Measurements from ENCODE around the gene CRLF2.
"Not testable (repeated sequence)": the region's sequence is repeated elsewhere in the genome, so short reads cannot be mapped to it uniquely, and the experiment has no call there.

Gene CRLF2

GRCh38 chrX:1244164-1245076, 32.0 kb upstream of the CRLF2 start:
- H3K27ac ChIP-seq: no peak overlapping the region
- TF ChIP-seq, protein P1, sequence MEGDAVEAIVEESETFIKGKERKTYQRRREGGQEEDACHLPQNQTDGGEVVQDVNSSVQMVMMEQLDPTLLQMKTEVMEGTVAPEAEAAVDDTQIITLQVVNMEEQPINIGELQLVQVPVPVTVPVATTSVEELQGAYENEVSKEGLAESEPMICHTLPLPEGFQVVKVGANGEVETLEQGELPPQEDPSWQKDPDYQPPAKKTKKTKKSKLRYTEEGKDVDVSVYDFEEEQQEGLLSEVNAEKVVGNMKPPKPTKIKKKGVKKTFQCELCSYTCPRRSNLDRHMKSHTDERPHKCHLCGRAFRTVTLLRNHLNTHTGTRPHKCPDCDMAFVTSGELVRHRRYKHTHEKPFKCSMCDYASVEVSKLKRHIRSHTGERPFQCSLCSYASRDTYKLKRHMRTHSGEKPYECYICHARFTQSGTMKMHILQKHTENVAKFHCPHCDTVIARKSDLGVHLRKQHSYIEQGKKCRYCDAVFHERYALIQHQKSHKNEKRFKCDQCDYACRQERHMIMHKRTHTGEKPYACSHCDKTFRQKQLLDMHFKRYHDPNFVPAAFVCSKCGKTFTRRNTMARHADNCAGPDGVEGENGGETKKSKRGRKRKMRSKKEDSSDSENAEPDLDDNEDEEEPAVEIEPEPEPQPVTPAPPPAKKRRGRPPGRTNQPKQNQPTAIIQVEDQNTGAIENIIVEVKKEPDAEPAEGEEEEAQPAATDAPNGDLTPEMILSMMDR (conservative IDR thresholded peaks at IDR 0.05): peak; percentile 25; the same call in 1 of the 2 replicates

DNA sequence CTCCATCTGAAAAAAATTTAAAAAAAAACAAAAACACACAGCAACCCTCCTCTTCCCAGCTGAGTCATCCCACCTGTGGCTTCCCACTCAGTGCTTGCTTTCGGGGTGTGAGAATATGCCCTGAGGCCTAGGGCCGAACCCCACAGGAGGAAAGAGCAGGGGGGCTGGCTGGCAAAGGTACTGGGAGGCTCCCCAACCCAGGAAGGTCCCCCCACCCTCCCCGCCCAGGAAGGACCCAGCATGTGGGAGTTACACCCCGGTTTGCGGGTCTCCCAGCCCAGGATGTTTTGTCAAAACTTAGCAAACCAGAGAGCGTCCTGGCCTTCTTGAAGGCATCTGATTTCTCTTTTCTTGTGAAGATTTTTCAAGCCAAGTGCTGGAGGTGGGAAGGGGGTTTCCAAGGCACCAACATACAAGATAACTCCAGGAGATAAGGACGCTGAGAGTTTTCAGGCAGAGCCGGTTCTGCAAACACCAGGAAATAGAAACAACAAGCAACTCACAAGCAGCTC, 30.5 kb upstream of the CRLF2 start:
- H3K27ac ChIP-seq: no peak overlapping the region
- TF ChIP-seq, protein P1 (conservative IDR thresholded peaks at IDR 0.05): no peak

- H3K27ac ChIP-seq: not testable (repeated sequence)
These were observed 28.1 kb upstream of the CRLF2 start for GRCh38 chrX:1240551-1240950.

- TF ChIP-seq, protein P1 (conservative IDR thresholded peaks at IDR 0.05): no peak
- no peak overlapping the region for H3K27ac ChIP-seq
These were observed 27.3 kb upstream of the CRLF2 start for GRCh38 chrX:1239681-1240142.

GRCh38 chrX:1231850-1232465, 19.5 kb upstream of the CRLF2 start:
- TF ChIP-seq, protein P1 (conservative IDR thresholded peaks at IDR 0.05): no peak
- H3K27ac ChIP-seq: no peak overlapping the region

- H3K27ac ChIP-seq: not testable (repeated sequence)
These were observed 15.7 kb upstream of the CRLF2 start for GRCh38 chrX:1228101-1228500.

DNA sequence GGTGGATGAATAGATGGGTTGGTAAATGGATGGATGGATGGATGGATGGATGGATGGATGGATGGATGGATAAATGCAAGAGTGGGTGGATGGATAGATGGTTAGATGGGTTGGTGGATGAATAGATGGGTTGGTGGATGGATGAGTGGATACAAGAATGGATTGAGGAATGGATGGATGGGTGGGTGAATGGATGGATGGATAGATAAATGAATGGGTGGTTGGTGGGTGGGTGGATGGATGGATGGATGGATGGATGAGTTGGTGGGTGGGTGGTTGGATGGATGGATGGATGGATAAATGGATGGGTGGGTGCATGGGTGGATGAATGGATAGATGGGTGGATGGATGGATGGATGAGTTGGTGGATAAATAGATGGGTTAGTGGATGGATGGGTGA, 13.8 kb upstream of the CRLF2 start:
- TF ChIP-seq, protein P1 (conservative IDR thresholded peaks at IDR 0.05): no peak
- H3K27ac ChIP-seq: no peak overlapping the region

DNA sequence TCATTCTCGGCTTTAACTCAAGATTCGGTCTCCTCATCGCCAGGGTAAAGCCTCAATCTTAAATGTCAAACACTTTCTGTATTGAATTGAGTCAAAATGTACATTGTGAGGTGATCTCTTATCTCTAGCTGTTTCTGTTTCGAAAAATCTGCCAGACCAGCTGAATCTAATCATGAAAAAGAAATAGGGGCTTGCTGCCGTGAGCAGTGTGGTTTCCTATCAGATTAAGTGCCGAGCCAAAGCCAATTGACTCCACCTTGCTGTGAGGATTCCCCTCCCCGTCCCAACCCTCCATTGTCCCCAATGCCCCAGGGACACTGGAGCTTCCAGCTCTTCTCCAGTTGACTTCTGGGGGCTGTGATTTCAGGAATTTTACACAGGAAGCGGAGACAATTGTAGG, 12.5 kb upstream of the CRLF2 start:
- no peak overlapping the region for H3K27ac ChIP-seq
- TF ChIP-seq, protein P1 (conservative IDR thresholded peaks at IDR 0.05): no peak

Data from VCaP (cell line).